Calu3 (cell line): ENCODE measurements around the gene LRRC45. TPM values are rescaled to one million over a fixed set of nuclear protein-coding genes. Genes with fewer than 3 reads are reported as not detected.
A peak's percentile ranks its signal among the peaks of the same experiment; 100 is the strongest.

Experiments
- BruUV-seq: library from RNA; stranded (reverse); fragments of 400-500 nt; replicated peaks from 2 replicates; lab custom pipeline; 2021; lab: Mats Ljungman, UMichigan
- CTCF ChIA-PET: fragments of 300-600 bp; sonication (Branson Sonifier 250); formaldehyde crosslinking; loops from one replicate; lab custom pipeline; 2022; ENCODE audit warnings: antibody characterized with exemption; lab: Charles Lee
- DNase-seq: peaks from one replicate; pipeline ENCODE4 v3.0.0; 2022
- H3K27ac Mint-ChIP-seq: one replicate; pipeline ENCODE4 v1.8.0; 2022; ENCODE audit warnings: mixed read lengths; ENCODE audit not compliant: unreplicated experiment
- H3K27me3 Mint-ChIP-seq: one replicate; pipeline ENCODE4 v1.8.0; 2022; ENCODE audit warnings: mixed read lengths; ENCODE audit not compliant: unreplicated experiment
- H3K36me3 Mint-ChIP-seq: one replicate; pipeline ENCODE4 v1.8.0; 2022; ENCODE audit warnings: mild to moderate bottlenecking, moderate library complexity, mixed read lengths; ENCODE audit not compliant: insufficient read depth, unreplicated experiment
- H3K4me1 Mint-ChIP-seq: one replicate; pipeline ENCODE4 v1.8.0; 2022; ENCODE audit warnings: mild to moderate bottlenecking, low read depth, mixed read lengths; ENCODE audit not compliant: unreplicated experiment
- H3K4me3 Mint-ChIP-seq: one replicate; pipeline ENCODE4 v1.8.0; 2022; ENCODE audit warnings: mild to moderate bottlenecking, low read depth, moderate library complexity, mixed read lengths; ENCODE audit not compliant: unreplicated experiment
- H3K9me3 Mint-ChIP-seq: one replicate; pipeline ENCODE4 v1.8.0; 2022; ENCODE audit warnings: low read depth, mixed read lengths; ENCODE audit not compliant: unreplicated experiment
- intact Hi-C: fragments of 100-400 bp; cut with micrococcal nuclease; formaldehyde crosslinking; loops from one replicate; pipeline ENCODE4 v1.10.0; 2022; ENCODE audit not compliant: unreplicated experiment
- total RNA-seq: library from RNA; stranded (reverse); gene quantifications from 2 replicates; pipeline ENCODE4 v1.2.3, GENCODE V29; 2022
- TF ChIP-seq, protein P1 (sequence below): fragments of 200-600 bp; IDR thresholded peaks from one replicate; pipeline ENCODE4 v1.8.0; 2022; ENCODE audit warnings: antibody characterized with exemption; ENCODE audit not compliant: unreplicated experiment

Gene LRRC45
- total RNA-seq, 1 experiment from 2014 or later, result 32.6 TPM

DNA sequence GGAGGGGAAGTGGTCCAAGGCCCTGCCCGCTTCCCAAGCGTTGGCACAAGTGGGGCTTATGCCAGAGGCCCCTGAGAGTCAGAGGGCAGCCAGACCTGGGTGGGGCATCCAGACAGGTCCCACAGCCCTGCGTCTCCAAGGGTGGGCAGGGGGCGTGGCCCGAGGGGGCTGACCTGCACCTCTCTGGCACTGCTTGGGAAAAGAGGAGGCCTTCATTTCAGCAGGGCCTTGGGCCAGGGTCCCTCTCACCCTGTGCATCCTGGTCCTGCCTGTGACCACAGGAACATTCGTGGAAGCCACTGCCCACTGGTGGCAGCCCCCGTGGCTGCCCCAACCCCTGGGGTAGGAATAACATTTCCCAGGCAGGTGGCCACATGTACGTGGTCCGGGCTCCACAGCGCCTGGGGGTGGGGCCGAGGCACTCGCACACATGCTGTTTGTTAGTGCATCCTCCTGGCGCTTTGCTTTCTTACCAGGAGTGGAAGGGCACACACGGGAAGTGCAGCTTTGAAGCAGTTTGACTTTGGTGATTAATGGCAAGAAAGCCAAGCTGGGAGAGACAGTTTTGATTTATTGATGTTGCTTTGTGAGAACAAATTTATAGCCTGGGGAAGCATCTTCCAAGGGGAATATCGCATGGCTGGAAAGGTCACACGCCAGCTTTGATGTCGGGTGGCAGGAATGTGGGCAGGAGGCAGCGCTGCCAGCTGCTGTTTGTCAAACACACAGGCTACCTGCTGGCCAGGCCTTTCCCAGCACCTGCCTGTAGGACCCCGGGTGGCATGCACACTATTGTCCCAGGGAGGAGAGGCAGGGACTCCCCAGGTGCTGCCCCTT lies 4.7 kb upstream of the LRRC45 start:
- BruUV-seq, result no TSS peak
- H3K27ac Mint-ChIP-seq, result no peak overlapping the region
- CTCF ChIA-PET, result interaction anchor here (0.6 kb wide), 1 partner anchor 88 kb away, joined by 6 read pairs; no protein-coding TSS in a partner anchor
- H3K4me3 Mint-ChIP-seq, result no peak overlapping the region
- intact Hi-C loops, result no loop called here
- DNase-seq, result no peak
- peaks cover 61% of the 10 kb centered on the region for H3K36me3 Mint-ChIP-seq
- no peaks in the 10 kb centered on the region for H3K9me3 Mint-ChIP-seq
- H3K27me3 Mint-ChIP-seq, result no peaks in the 10 kb centered on the region
- peaks cover 8% of the 10 kb centered on the region for H3K4me1 Mint-ChIP-seq
- TF ChIP-seq, protein P1, sequence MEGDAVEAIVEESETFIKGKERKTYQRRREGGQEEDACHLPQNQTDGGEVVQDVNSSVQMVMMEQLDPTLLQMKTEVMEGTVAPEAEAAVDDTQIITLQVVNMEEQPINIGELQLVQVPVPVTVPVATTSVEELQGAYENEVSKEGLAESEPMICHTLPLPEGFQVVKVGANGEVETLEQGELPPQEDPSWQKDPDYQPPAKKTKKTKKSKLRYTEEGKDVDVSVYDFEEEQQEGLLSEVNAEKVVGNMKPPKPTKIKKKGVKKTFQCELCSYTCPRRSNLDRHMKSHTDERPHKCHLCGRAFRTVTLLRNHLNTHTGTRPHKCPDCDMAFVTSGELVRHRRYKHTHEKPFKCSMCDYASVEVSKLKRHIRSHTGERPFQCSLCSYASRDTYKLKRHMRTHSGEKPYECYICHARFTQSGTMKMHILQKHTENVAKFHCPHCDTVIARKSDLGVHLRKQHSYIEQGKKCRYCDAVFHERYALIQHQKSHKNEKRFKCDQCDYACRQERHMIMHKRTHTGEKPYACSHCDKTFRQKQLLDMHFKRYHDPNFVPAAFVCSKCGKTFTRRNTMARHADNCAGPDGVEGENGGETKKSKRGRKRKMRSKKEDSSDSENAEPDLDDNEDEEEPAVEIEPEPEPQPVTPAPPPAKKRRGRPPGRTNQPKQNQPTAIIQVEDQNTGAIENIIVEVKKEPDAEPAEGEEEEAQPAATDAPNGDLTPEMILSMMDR, result no peak

DNA sequence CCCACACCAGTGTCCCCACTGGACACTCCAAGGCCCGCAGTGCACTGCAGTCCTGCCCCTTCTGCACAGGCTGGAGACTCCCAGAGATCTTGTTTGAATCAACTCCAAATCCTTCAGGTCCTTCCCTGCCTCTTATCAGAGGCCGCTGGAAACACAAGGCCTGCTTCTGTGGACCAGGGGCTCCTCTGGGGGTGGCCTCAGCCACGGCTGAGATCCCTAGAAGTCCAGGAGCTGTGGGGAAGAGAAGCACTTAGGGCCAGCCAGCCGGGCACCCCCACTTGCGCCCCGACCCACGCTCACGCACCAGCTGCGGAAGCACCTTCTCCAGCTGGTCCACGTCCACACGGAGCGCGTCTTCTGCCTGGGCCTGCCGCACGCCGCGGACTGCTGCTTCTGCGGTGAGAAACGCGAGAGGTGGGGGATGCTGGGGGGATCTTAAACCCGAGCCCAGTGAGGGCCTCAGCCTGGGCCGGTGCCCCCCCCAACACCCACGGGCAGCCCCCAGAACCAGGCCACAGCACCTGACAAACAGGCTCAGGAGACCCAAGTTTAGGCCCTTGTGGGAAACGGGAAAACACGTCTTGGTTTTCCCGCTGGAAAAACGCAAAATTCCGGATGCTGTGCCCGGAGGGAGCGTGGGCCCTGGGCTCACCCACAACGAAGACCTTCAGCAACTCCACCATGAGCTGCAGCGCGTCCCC lies 4.0 kb upstream of the LRRC45 start:
- CTCF ChIA-PET, result interaction anchor here (0.6 to 4.6 kb wide), 7 partner anchors 14 to 601 kb away, joined by 3 to 45 read pairs (median 4); partner anchors contain the start of genes DCXR and NOTUM
- Mint-ChIP-seq H3K27me3 (no peaks in the 10 kb centered on the region), H3K27ac (no peak overlapping the region), H3K36me3 (peaks cover 64% of the 10 kb centered on the region), H3K9me3 (no peaks in the 10 kb centered on the region), H3K4me3 (no peak overlapping the region), H3K4me1 (peaks cover 8% of the 10 kb centered on the region)
- BruUV-seq, result TSS peak; percentile 36
- intact Hi-C loops, result no loop called here
- no peak for DNase-seq
- TF ChIP-seq, protein P1, result no peak

DNA sequence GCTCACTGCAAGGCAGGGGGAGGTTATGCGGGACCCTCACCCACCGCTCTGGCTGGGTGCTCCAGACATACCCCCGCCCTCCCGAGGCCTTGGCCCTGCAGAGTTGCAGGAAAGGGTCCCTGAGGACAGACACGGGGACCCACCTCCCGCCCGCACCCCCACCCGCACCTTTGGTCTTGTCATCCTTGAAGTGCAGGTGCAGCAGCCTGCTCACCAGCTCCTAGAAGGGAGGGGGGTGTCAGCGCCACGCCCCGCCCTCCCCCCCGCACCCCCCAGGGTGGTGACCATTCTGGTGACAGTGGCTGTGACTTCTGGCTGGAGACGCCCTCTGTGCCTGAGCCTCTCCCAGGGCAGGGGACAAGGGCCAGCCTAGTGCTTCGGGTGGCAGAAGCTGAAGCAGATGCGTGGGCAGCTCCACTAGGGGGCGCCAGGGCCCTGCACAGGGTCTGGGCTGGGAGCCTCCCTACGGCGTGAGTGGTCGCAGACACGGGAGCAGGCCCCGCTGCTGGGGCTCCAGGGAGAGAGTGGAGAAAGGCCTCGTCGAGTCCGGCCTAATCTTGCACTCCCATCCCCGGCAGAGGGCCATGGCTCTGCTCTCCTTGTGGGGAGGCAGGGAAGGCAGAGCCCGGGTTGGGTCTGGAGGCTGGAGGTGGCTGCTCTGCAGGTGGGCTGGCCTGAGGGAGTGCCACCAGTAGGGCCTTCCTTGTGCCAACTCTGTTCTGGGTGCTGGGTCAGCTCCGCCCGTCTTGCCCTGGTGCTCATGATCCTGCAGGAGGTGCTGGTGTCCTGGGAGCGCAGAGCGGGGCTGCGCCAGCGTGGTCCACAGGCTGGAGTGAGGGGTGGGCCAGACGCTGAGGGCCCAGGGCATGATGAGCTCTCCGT lies 3.2 kb upstream of the LRRC45 start:
- H3K9me3 Mint-ChIP-seq, result no peaks in the 10 kb centered on the region
- peak; percentile 76 for DNase-seq
- TF ChIP-seq, protein P1, result peak; percentile 59
- BruUV-seq, result no TSS peak
- no peaks in the 10 kb centered on the region for H3K27me3 Mint-ChIP-seq
- intact Hi-C loops, result loop anchor here (2.0 to 5.0 kb wide), 2 partner anchors 59 to 132 kb away; partner anchors contain the start of gene NOTUM
- peak overlapping the region; percentile 47 for H3K4me3 Mint-ChIP-seq
- CTCF ChIA-PET, result interaction anchor here (0.6 to 4.6 kb wide), 8 partner anchors 15 to 601 kb away, joined by 3 to 45 read pairs (median 4); partner anchors contain the start of genes DCXR and NOTUM
- peaks cover 8% of the 10 kb centered on the region for H3K4me1 Mint-ChIP-seq
- no peak overlapping the region for H3K27ac Mint-ChIP-seq
- peaks cover 63% of the 10 kb centered on the region for H3K36me3 Mint-ChIP-seq
